ENCODE data around the gene ANKRD6.

GRCh38 chr6:89680150-89680549 is 247.2 kb downstream of the ANKRD6 start:
- TF ChIP-seq POLR2AphosphoS5 (IDR thresholded peaks at IDR 0.05; ENCODE audit: borderline replicate concordance, low read depth, low read length) (no peak), EZH2 (IDR thresholded peaks at IDR 0.05) (no peak)
